Kidney tubule cell (primary cell): ENCODE results near the gene TULP3.

Source experiments
- DNase-seq: peaks from one replicate; pipeline ENCODE4 v3.0.0-alpha.2; 2018; ENCODE audit warnings: low spot score

TULP3 gene

GRCh38 chr12:2925322-2925995, 34.8 kb downstream of the TULP3 start:
- DNase-seq: peak; percentile 52

- no peak for DNase-seq
Observed at GRCh38 chr12:2930865-2931264, 40.2 kb downstream of the TULP3 start.

- no peak for DNase-seq
Observed at GRCh38 chr12:2933586-2933985, 42.9 kb downstream of the TULP3 start.

- DNase-seq: no peak
Observed at GRCh38 chr12:2934371-2934770, 43.7 kb downstream of the TULP3 start.

GRCh38 chr12:2936301-2936700, 45.6 kb downstream of the TULP3 start:
- no peak for DNase-seq

GRCh38 chr12:2937500-2937899, 46.8 kb downstream of the TULP3 start:
- DNase-seq: no peak

- DNase-seq: no peak
Observed at GRCh38 chr12:2939191-2939590, 48.5 kb downstream of the TULP3 start.

- DNase-seq: no peak
Observed at GRCh38 chr12:2940564-2940963, 49.9 kb downstream of the TULP3 start.

GRCh38 chr12:2941524-2941923, 50.8 kb downstream of the TULP3 start:
- DNase-seq: no peak

GRCh38 chr12:2944401-2945047, 53.8 kb downstream of the TULP3 start:
- peak; percentile 67 for DNase-seq

GRCh38 chr12:2949411-2949810, 58.7 kb downstream of the TULP3 start:
- DNase-seq: no peak

- no peak for DNase-seq
Observed at GRCh38 chr12:2955888-2956287, 65.2 kb downstream of the TULP3 start.

- no peak for DNase-seq
Observed at GRCh38 chr12:2957816-2958431, 67.2 kb downstream of the TULP3 start.

- peak; percentile 89 for DNase-seq
Observed at GRCh38 chr12:2958432-2959191, 67.9 kb downstream of the TULP3 start.

- DNase-seq: peak; percentile 90
Observed at GRCh38 chr12:2959192-2959504, 68.5 kb downstream of the TULP3 start, which contains the start of gene TEAD4. TEAD4 (plus strand) TSS chr12:2959397.

GRCh38 chr12:2959505-2960389, 69.1 kb downstream of the TULP3 start:
- peak; percentile 79 for DNase-seq

- peak; percentile 63 for DNase-seq
Observed at GRCh38 chr12:2960390-2960956, 69.8 kb downstream of the TULP3 start.

GRCh38 chr12:2960996-2961616, 70.4 kb downstream of the TULP3 start:
- DNase-seq: peak; percentile 5

GRCh38 chr12:2961705-2962104, 71.0 kb downstream of the TULP3 start:
- DNase-seq: no peak

- DNase-seq: no peak
Observed at GRCh38 chr12:2963154-2963759, 72.6 kb downstream of the TULP3 start.
